ENCODE results near the gene HSPA1A. TPM values are rescaled to one million over a fixed set of nuclear protein-coding genes. Genes with fewer than 3 reads are reported as not detected.

HSPA1A gene
- total RNA-seq (100 to 1,000 TPM; 241 to 940 (median 407) TPM), polyA plus RNA-seq (100 to 1,000 TPM in 2 of 3 donors, 10 to 100 TPM in 1; 37.1 to 319 (median 203) TPM)
- long read RNA-seq, donor 1, transcript HSPA1A-201 (1 exons, 2,483 nt): major isoform, 108 of 108 reads
- long read RNA-seq, donor 1, partial matches to known transcripts: 0 of 108 reads
- long read RNA-seq, donor 1, other reads (novel, unspliced or antisense): 0 of 108 reads
- long read RNA-seq, donor 2, transcript HSPA1A-201 (1 exons, 2,483 nt): major isoform, 756 of 760 reads
- long read RNA-seq, donor 2, partial matches to known transcripts: 0 of 760 reads
- long read RNA-seq, donor 2, other reads (novel, unspliced or antisense): 4 of 760 reads

GRCh38 chr6:31815025-31815838, at the start of gene HSPA1A, which contains the start of gene HSPA1L:
HSPA1A (plus strand) TSS chr6:31815543; CDS start chr6:31815757, 214 bp downstream.
HSPA1L (minus strand) TSS chr6:31815283; CDS start chr6:31811972, 3,311 bp downstream.
- DNase-seq (peak; percentile 94 to 98), ATAC-seq (peak; percentile 77 to 85 (median 80))
- intact Hi-C loops (cut with DNase I): loop anchor here in 1 of 2 donors (10.0 kb wide), 1 partner anchor 1160 kb away; no protein-coding TSS in a partner anchor
- peaks cover 26% of the 10 kb centered on the region for H3K4me1 ChIP-seq
- peak within 1 kb of the TSS; percentile 88 for H3K27ac ChIP-seq
- no peaks in the 10 kb centered on the region for H3K9me3 ChIP-seq
- no peak for TF ChIP-seq CTCF (IDR thresholded peaks at IDR 0.05)
- H3K36me3 ChIP-seq (ENCODE audit: insufficient read depth in 1 of 2, low read depth in 1 of 2): peaks cover 0 to 1% of the 10 kb centered on the region in 2 donors
- WGBS, 3 donors: 0 to 1% (median 0%) methylated on average over 54 to 56 of the region's 56 CpGs
- H3K4me3 ChIP-seq: peak within 1 kb of the TSS; percentile 76
- no peaks in the 10 kb centered on the region for H3K27me3 ChIP-seq (ENCODE audit: insufficient read depth in 3 of 3, low read length in 2 of 3)

GRCh38 chr6:31765559-31765909, 49.8 kb upstream of the HSPA1A start:
- intact Hi-C loops (cut with DNase I): loop anchor here in 1 of 2 donors (5.0 kb wide), 1 partner anchor 83 kb away; the partner anchor contains the start of gene LY6G5C
- Histone ChIP-seq H3K27me3 (ENCODE audit: insufficient read depth in 3 of 3, low read length in 2 of 3) (no peaks in the 10 kb centered on the region), H3K4me3 (no peak overlapping the region), H3K4me1 (no peaks in the 10 kb centered on the region), H3K27ac (no peak overlapping the region), H3K36me3 (ENCODE audit: insufficient read depth in 1 of 2, low read depth in 1 of 2) (peaks cover 0 to 39% of the 10 kb centered on the region in 2 donors), H3K9me3 (no peaks in the 10 kb centered on the region)
- no peak for TF ChIP-seq CTCF (IDR thresholded peaks at IDR 0.05)
- DNase-seq (no peak), ATAC-seq (no peak)
- 88 to 93% (median 92%) methylated on average over 9 of the region's 9 CpGs for WGBS, 3 donors

- intact Hi-C loops (cut with DNase I): loop anchor here in 1 of 2 donors (5.0 kb wide), 1 partner anchor 84 kb away; the partner anchor contains the start of gene LY6G5C
- no peak for ATAC-seq
Measured at GRCh38 chr6:31765910-31766794, 49.2 kb upstream of the HSPA1A start.

More at GRCh38 chr6:31765910-31766794, 49.2 kb upstream of the HSPA1A start:
- TF ChIP-seq CTCF (IDR thresholded peaks at IDR 0.05): no peak
- DNase-seq: no peak
- H3K27ac ChIP-seq: no peak overlapping the region
- H3K36me3 ChIP-seq (ENCODE audit: insufficient read depth in 1 of 2, low read depth in 1 of 2): peaks cover 0 to 39% of the 10 kb centered on the region in 2 donors
- no peaks in the 10 kb centered on the region for H3K4me1 ChIP-seq
- WGBS, 3 donors: 56 to 57% (median 57%) methylated on average over 42 of the region's 42 CpGs
- no peaks in the 10 kb centered on the region for H3K27me3 ChIP-seq (ENCODE audit: insufficient read depth in 3 of 3, low read length in 2 of 3)
- H3K4me3 ChIP-seq: peak overlapping the region; percentile 28
- H3K9me3 ChIP-seq: no peaks in the 10 kb centered on the region
